ENCODE data around the gene KCNQ1.

Gene KCNQ1

DNA sequence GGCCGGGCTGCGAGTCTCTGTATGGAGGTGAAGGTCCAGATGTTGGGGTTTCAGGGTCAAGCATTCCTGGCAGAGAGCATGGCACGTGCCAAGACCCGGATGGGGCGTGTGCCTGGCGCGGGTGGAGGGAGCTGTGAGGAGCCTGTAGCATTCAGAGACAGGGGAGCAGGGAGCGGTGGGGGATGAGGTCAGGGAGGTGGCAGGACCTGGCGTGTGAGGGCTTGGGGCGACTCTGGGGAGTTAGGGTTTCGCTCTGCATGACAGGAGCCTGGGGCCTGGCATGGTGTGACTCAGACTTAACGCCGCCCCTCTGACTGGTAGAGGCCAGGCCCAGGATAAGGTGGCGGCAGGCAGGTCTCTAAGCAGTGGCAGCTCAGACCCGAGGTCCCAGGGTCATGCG is 103.0 kb downstream of the KCNQ1 start:
- Histone ChIP-seq H3K36me3 (ENCODE audit: insufficient read depth, low read length) (no peaks in the 10 kb centered on the region), H4K20me1 (ENCODE audit: insufficient read depth, low read length, poor library complexity, severe bottlenecking) (no peaks in the 10 kb centered on the region), H3K9ac (ENCODE audit: low read depth, low read length, poor library complexity, severe bottlenecking) (no peak overlapping the region), H3K4me1 (ENCODE audit: insufficient read depth, low read length, poor library complexity, severe bottlenecking) (peaks cover 6% of the 10 kb centered on the region), H3K4me3 (ENCODE audit: low read length, poor library complexity, severe bottlenecking) (no peak overlapping the region), H3K9me3 (ENCODE audit: insufficient read depth, low read depth, low read length) (no peaks in the 10 kb centered on the region), H3K27me3 (ENCODE audit: insufficient read depth, low read length, poor library complexity, severe bottlenecking) (no peaks in the 10 kb centered on the region), H3K9me2 (replicated peaks; ENCODE audit: low read depth, low read length) (no peaks in the 10 kb centered on the region), H3K4me2 (ENCODE audit: low read depth, low read length, poor library complexity, severe bottlenecking) (no peak overlapping the region), H3K79me2 (ENCODE audit: insufficient read depth, low read length) (no peaks in the 10 kb centered on the region), H2AFZ (ENCODE audit: low read length) (no peak overlapping the region), H3F3A (ENCODE audit: low read depth) (no peaks in the 10 kb centered on the region)
- TF ChIP-seq EZH2phosphoT487 (IDR thresholded peaks at IDR 0.05; ENCODE audit: borderline replicate concordance): no peak
- TF ChIP-seq, protein P1, sequence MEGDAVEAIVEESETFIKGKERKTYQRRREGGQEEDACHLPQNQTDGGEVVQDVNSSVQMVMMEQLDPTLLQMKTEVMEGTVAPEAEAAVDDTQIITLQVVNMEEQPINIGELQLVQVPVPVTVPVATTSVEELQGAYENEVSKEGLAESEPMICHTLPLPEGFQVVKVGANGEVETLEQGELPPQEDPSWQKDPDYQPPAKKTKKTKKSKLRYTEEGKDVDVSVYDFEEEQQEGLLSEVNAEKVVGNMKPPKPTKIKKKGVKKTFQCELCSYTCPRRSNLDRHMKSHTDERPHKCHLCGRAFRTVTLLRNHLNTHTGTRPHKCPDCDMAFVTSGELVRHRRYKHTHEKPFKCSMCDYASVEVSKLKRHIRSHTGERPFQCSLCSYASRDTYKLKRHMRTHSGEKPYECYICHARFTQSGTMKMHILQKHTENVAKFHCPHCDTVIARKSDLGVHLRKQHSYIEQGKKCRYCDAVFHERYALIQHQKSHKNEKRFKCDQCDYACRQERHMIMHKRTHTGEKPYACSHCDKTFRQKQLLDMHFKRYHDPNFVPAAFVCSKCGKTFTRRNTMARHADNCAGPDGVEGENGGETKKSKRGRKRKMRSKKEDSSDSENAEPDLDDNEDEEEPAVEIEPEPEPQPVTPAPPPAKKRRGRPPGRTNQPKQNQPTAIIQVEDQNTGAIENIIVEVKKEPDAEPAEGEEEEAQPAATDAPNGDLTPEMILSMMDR (conservative IDR thresholded peaks at IDR 0.05; ENCODE audit: low read length): no peak

DNA sequence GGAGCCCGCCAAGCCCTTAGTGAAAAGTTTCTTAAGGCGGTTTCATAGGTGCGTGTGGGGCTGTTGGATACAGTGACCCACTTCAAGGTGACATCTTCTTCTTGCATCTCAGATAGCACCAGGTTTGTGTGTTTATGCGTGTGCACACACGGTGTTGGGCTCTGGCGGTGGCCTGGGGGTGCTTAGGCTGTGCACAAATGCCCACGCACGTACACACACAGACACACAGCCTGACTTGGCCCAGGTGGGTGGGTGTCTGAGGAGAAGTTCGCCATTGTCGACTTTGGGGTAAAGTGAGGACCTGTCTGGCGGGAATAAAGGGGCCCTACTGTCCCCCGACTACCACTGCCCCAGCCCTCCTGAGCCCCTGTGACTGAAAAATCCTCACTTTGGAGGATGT is 103.8 kb downstream of the KCNQ1 start:
- H4K20me1 ChIP-seq (ENCODE audit: insufficient read depth, low read length, poor library complexity, severe bottlenecking): no peaks in the 10 kb centered on the region
- no peaks in the 10 kb centered on the region for H3K9me3 ChIP-seq (ENCODE audit: insufficient read depth, low read depth, low read length)
- H3K27me3 ChIP-seq (ENCODE audit: insufficient read depth, low read length, poor library complexity, severe bottlenecking): no peaks in the 10 kb centered on the region
- no peaks in the 10 kb centered on the region for H3K79me2 ChIP-seq (ENCODE audit: insufficient read depth, low read length)
- H3K9me2 ChIP-seq (replicated peaks; ENCODE audit: low read depth, low read length): no peaks in the 10 kb centered on the region
- no peaks in the 10 kb centered on the region for H3K36me3 ChIP-seq (ENCODE audit: insufficient read depth, low read length)
- no peaks in the 10 kb centered on the region for H3F3A ChIP-seq (ENCODE audit: low read depth)
- H3K4me1 ChIP-seq (ENCODE audit: insufficient read depth, low read length, poor library complexity, severe bottlenecking): no peaks in the 10 kb centered on the region
- TF ChIP-seq, protein P1 (conservative IDR thresholded peaks at IDR 0.05; ENCODE audit: low read length): no peak
- no peak for TF ChIP-seq EZH2phosphoT487 (IDR thresholded peaks at IDR 0.05; ENCODE audit: borderline replicate concordance)
- H2AFZ ChIP-seq (ENCODE audit: low read length): no peak overlapping the region
- H3K9ac ChIP-seq (ENCODE audit: low read depth, low read length, poor library complexity, severe bottlenecking): no peak overlapping the region
- H3K4me3 ChIP-seq (ENCODE audit: low read length, poor library complexity, severe bottlenecking): no peak overlapping the region
- H3K4me2 ChIP-seq (ENCODE audit: low read depth, low read length, poor library complexity, severe bottlenecking): no peak overlapping the region

DNA sequence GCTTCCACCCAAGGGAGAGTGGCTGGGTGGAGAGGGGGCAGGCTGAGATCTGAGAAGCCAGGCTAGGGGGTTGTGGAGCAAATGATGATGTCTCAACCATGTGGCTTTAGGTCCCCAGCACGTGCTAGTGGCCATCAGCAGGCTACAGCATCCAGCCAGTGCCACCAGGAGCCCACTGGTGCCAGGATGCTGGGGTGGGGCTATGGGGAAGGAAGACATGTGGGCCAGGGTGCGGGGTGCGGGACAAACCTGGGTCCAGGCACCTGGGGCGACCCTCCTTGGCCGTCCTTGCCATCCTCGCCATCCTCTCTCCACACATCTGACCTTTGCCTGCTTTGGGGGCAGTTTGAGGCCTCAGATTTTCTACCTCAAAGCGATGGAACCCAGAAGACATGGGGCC is 104.3 kb downstream of the KCNQ1 start:
- Histone ChIP-seq H3K4me1 (ENCODE audit: insufficient read depth, low read length, poor library complexity, severe bottlenecking) (no peaks in the 10 kb centered on the region), H2AFZ (ENCODE audit: low read length) (no peak overlapping the region), H3F3A (ENCODE audit: low read depth) (no peaks in the 10 kb centered on the region), H3K9ac (ENCODE audit: low read depth, low read length, poor library complexity, severe bottlenecking) (no peak overlapping the region), H3K79me2 (ENCODE audit: insufficient read depth, low read length) (no peaks in the 10 kb centered on the region), H3K9me2 (replicated peaks; ENCODE audit: low read depth, low read length) (no peaks in the 10 kb centered on the region), H3K36me3 (ENCODE audit: insufficient read depth, low read length) (no peaks in the 10 kb centered on the region), H3K4me3 (ENCODE audit: low read length, poor library complexity, severe bottlenecking) (no peak overlapping the region), H4K20me1 (ENCODE audit: insufficient read depth, low read length, poor library complexity, severe bottlenecking) (no peaks in the 10 kb centered on the region), H3K4me2 (ENCODE audit: low read depth, low read length, poor library complexity, severe bottlenecking) (no peak overlapping the region), H3K9me3 (ENCODE audit: insufficient read depth, low read depth, low read length) (no peaks in the 10 kb centered on the region), H3K27me3 (ENCODE audit: insufficient read depth, low read length, poor library complexity, severe bottlenecking) (no peaks in the 10 kb centered on the region)
- TF ChIP-seq, protein P1 (conservative IDR thresholded peaks at IDR 0.05; ENCODE audit: low read length): no peak
- no peak for TF ChIP-seq EZH2phosphoT487 (IDR thresholded peaks at IDR 0.05; ENCODE audit: borderline replicate concordance)

Measured in Loucy (cell line).